HG03066 (cell line): ENCODE results near the gene GLRA3.
A peak's percentile ranks its signal among the peaks of the same experiment; 100 is the strongest.
"Not testable (repeated sequence)": the region's sequence is repeated elsewhere in the genome, so short reads cannot be mapped to it uniquely, and the experiment has no call there.

Experiments used
- ATAC-seq: cut with Tn5 transposase; IDR thresholded peaks from one replicate; pipeline ENCODE4 v1.9.1; 2021; ENCODE audit warnings: low read depth; ENCODE audit not compliant: unreplicated experiment

Gene GLRA3

GRCh38 chr4:174716986-174717770 lies 111.9 kb downstream of the GLRA3 start:
- no peak for ATAC-seq

- peak; percentile 75 for ATAC-seq
These were observed 114.4 kb downstream of the GLRA3 start for GRCh38 chr4:174714393-174715211.

DNA sequence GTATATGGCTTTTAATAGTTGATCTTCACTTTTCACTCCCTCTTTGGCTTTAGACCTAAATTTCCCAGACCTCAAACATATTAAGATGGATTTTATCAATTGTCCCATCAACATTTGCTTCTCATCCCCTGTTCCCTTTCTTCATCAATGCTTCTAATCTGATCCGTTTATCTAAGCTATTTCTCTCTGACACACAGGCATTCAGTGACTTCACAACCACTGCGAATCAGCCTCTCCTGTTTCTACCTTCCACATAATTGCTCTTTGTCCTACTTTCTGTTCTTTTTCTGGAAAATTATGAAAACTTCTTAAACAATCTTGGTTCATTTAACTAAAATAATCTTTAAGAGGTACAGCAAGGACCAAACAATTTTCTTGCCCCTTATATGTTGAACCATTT lies 115.2 kb downstream of the GLRA3 start:
- ATAC-seq: no peak

- ATAC-seq: no peak
These were observed 115.9 kb downstream of the GLRA3 start for GRCh38 chr4:174713181-174713580.

DNA sequence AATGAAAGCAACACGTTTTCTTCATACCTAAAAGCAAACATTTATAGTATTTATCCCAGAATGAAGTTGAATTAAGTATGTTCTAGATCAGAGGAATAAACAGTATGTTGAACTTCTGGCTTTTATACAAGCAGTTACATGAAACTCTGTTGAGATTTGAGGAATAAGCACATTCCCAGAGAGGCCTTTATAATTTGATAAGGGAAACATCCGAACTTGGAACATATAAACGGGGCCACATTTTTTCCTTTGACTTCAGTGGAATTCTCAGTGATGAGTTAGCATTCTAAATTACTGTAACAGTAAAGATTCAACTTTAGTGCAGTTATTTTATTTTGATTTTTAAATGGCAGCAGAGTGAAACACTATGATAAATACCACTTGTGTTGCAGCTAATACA lies 119.5 kb downstream of the GLRA3 start:
- no peak for ATAC-seq

GRCh38 chr4:174708381-174708780 lies 120.7 kb downstream of the GLRA3 start:
- ATAC-seq: no peak

DNA sequence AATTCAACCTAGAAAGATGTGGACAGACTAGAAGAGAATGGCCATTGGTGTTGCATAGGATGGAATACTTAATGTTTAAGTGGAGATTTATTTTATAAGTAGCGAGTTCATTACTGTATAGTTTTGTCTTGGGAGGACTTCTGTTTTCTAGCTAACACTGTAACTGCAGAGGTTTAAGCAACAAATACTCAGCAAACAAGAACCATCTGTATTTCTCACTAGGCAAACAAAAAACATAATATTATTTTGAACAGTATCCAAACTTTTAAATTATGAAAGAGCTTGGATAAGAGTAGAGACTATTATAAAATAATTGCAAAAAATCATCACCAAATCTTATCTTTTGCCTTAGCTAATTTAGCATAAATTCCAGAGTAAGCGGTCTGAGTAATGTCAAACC lies 121.1 kb downstream of the GLRA3 start:
- ATAC-seq: no peak

DNA sequence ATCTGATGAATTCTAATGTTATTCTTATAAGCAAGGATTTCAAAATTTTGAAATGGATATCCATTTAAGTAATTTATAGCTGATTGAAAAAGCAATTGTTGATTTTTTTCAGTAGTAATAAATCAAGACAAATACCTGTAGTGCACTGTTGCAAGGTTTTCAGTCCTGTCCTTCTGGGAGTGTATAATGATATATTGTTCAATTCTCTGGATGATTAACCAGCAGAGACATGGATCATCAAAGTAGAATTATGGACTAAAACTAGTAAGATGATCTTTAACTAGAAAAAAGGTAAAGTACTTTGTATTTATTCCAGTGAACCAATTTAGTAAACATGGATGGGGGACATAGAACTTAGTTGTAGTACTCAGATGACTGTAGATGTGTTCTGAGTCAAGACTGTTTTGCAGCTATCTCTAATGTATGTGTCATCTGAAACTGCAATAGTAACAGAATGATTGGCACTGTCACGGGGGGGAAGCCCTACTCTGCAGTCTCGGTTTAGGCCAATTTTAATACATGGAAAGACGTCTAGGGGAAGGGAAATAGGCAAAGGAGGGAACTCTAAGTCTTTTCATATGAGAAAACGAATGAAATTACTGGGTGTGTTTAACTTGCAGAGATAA lies 121.9 kb downstream of the GLRA3 start:
- peak; percentile 88 for ATAC-seq

DNA sequence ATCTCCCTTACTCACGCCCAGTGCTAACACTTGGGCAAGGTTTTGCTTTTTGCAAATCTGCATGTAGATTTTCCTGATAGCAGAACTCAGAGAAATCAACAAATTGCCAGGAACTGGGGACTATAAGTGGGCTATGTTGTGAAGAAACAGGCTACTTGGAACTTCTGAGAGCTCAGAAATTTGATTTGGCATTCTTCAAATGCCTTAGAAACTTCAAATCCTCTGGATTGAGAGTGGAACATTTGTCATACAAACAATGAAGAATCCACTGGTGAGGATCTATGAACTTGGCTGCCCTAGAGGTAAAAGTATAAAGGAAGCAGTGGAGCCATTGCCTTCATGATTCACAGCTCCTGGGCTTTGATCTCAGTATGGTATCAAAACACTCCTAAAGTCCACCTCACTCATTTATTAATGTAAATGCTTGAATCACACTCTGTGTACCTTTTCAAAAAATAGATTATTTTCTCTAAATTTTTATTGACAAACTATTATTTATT lies 126.0 kb downstream of the GLRA3 start:
- ATAC-seq: no peak

GRCh38 chr4:174699654-174700053 lies 129.4 kb downstream of the GLRA3 start:
- no peak for ATAC-seq

DNA sequence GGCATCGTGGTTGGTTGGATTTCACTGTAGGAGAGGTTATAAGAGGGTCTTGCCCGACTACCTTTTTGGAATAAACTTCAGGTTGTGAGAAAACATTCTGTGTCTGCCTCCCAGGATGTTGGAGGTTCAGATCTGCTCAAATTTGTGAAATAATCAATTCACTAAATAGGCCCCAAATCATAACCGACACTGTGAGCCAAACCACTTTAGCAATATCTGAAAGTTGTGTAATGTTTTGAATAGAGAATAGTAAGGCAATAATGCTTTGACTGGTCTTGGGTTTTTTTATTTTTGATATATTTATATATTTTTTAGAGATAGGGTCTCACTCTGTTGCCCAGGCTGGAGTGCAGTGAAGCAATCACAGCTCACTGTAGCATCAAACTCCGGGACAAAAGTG lies 131.2 kb downstream of the GLRA3 start:
- ATAC-seq: no peak

DNA sequence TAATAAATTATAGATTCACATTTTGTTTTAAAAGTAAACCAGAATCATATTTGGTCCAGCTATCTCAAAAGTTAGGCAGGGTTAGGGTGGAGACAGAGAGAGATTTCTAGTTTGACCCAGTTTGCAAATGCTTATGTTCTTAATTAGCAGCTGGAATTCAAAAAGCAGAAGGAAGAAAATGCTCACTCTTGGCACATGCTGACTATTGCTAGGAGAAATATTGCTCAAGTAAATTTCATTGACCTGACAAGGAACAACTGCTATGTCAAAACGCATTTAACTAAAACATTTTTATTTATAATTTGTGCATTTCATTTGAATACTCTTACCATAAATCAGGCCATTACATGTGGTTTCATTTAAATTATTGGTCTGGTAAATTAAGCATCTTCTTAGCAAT lies 131.8 kb downstream of the GLRA3 start:
- ATAC-seq: no peak

DNA sequence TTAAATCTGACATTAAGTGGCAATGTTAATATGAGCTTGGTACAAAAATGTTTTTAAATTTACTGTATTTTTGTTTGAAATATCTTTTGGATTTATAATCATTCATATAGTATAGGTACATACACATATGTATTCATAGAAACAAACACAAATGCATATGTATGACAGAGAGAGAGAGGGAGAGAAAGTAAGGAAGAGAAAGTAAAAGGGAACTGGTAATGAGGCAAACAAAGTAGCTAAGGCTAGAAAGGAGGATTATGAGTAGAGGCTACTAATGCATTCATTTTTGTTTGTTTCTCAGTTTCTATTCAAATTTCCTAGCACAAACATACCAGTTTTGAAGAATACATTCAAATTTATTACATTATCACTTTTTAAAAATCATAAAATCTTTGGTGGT lies 132.4 kb downstream of the GLRA3 start:
- no peak for ATAC-seq

GRCh38 chr4:174691876-174692275 lies 137.2 kb downstream of the GLRA3 start:
- not testable (repeated sequence) for ATAC-seq

- no peak for ATAC-seq
These were observed 138.4 kb downstream of the GLRA3 start for GRCh38 chr4:174690665-174691064.

- no peak for ATAC-seq
These were observed 139.4 kb downstream of the GLRA3 start for GRCh38 chr4:174689618-174690017.

- ATAC-seq: no peak
These were observed 142.2 kb downstream of the GLRA3 start for GRCh38 chr4:174686826-174687225.

DNA sequence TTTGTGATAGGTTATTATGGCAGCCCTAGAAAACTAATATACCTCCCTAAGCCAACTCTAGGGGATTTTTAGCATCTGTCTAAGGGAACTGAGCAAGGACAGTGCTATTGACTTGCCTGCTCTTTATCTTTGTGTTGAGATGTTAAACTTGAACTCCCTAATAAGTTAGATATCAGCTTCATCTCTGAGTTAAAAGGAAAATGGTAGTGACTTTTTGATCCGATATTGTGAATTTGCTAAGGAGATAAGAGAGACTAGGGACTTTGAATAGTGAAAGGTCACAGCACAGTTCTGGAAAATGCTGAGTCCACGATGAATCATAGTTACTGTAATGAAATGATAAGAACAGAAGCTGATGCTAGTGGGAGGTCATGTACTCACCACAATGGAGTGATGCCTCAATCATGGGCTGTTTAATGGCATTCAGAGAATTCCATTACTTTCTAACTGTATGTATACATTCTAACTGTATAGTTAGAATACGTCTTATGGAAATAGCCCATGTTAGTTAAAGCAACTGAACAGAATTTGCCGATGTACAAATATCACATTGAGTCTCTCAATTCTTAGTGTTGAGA lies 147.2 kb downstream of the GLRA3 start:
- ATAC-seq: no peak

- ATAC-seq: no peak
These were observed 154.7 kb downstream of the GLRA3 start for GRCh38 chr4:174674305-174674840.

DNA sequence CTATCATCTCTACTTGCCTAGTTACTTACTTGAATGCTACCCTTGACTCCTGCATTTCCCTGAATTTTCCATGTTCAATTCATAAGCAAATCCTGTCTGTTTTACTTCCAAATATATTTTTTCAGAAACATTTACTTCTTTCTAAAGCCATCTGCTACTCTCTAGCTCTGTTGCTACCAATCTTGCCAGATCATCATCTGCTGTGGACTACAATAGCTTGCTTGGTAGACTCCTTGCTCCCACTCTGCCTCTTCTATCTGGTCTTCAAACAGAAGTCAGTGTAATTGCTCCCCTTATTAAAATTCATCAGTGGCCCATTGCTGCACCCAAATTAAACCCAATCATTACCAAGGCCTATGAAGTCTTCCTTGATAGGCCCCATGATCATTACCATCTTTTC lies 155.2 kb downstream of the GLRA3 start:
- ATAC-seq: no peak

GRCh38 chr4:174672276-174672675 lies 156.8 kb downstream of the GLRA3 start:
- ATAC-seq: no peak
